GM21381 (cell line): Measurements from ENCODE around the gene TENM4.

ENCODE experiments used
- ATAC-seq: cut with Tn5 transposase; IDR thresholded peaks from one replicate; pipeline ENCODE4 v1.9.1; 2021; ENCODE audit warnings: mild to moderate bottlenecking, moderate library complexity; ENCODE audit not compliant: unreplicated experiment

Gene TENM4

DNA sequence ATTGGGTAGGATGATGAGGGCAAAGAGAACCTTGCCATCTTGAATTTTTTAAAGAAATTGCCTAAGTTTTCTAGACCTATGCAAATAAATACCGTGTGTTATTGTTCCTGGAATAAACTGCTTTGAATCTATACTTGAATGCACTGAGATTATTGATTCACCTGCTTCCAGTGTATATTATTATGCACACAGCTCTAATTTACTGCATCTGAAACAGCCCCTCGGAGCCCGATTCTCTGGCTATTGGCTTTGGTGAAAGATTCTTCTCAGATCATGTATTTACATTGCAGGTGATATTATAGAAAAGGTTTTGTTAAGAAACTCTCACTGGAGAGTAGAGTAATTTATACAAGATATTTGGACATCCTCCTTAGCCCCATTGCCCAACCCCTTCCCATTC lies 254.2 kb downstream of the TENM4 start:
- ATAC-seq = no peak

DNA sequence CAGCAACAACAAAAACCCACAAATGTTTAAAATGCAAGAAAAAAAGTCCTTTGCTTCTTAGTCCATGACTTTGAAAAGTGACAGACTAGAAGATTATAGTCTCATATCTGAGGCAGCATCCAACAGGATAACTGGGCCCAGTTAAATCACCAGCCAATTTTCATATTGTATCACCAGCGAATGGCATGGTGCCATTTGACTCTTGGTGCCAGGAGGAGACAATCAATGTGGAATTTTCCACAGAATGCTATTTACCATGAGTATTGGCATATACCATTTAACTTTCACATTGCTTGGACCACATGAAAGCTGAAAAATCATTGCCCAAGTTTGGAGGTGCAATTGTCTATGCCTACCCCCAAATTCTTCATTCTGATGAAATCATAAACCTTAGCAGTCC lies 255.5 kb downstream of the TENM4 start:
- ATAC-seq = no peak

DNA sequence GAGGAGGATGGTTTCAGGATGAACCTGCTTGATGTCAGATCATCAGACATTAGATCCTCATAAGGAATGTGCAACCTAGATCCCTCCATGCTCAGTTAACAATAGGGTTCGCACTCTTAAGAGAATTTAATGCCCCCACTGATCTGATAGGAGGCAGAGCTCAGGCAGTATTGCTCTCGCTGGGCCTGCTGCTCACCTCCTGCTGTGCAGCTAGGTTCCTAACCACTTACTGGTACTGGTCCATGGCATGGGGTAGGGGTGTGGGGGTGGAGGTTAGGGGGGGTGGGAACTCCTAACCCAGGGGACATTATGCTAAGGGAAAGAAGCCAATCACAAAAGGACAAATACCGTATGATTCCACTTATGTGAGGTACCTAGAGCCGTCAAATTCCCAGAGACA lies 256.5 kb downstream of the TENM4 start:
- ATAC-seq = no peak

DNA sequence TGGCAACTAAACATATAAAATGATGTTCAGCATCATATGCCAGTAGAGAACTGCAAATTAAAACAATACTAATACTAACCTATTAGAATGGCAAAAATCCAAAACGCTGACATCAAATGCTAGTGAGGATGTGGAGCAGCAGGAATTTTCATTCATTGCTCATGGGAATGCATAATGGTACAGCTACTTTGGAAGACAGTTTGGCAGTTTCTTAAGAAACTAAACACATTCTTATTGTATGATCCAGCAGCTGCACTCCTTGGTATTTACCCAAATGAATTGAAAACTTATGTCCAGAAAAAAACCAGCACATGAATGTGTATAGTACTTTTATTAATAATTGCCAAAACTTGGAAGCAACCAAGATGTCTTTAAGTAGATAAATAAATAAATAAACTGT lies 258.0 kb downstream of the TENM4 start:
- no peak for ATAC-seq

DNA sequence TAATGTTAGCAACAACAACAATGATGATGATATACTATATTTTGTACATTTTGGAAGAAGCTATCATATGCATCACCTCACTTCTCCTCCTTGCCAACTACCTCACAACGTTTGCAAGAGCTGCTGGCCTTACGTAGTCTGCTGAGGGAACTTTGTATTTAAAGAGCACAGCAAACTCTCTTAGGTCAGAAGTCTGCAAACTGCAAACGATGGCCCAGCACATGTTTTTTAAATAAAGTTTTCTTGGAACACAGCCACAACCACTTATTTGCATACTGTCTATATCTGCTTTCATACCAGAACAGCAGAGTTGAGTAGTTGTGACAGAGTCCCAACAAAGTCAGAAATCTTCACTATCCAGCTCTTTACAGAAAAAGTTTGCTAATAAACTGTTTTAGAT lies 261.7 kb downstream of the TENM4 start:
- no peak for ATAC-seq

DNA sequence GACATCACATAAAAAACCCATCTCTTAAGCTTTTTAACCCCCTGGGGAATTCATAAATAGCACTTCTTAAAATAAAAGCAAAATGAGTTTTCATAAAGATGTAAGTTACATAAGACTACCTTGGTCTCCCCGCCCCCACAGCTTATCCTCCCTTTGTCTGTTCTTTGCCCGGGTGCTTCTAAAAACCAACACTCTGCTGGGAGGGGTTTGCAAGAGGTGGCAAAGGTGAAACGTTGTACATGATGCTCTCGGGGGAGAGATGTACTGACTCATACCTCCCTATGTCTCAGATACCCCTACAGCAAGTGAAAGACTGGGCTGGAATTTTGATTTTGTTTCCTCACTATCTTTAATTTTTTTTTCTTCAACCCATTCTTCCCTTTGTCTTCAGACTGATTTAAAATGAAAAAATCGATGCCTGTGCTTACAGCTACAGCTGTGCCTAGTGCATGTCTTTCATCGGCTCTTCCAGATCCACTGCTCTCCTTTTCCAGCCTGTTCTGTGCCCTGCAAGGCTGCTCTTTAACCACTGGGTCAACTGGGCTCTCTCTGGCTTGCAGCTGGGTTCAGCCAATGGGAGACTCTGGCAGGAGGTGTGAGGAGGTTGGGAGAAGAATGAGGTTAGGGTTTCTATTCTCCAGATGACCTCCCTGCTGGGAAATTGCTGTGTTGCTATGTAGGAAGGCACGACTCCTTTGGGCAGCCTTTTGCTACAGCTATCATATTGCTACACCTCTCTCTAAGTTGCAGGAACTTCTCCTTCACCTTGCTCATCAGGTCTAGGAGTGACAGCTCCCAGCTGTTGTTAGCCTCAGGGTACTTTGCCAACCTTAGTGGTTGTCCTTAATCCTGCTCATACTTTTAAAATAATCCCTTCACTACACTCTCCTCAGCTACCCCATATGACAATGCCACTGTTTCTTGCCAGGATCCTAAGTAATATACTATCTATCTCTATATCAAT lies 266.5 kb downstream of the TENM4 start:
- no peak for ATAC-seq

DNA sequence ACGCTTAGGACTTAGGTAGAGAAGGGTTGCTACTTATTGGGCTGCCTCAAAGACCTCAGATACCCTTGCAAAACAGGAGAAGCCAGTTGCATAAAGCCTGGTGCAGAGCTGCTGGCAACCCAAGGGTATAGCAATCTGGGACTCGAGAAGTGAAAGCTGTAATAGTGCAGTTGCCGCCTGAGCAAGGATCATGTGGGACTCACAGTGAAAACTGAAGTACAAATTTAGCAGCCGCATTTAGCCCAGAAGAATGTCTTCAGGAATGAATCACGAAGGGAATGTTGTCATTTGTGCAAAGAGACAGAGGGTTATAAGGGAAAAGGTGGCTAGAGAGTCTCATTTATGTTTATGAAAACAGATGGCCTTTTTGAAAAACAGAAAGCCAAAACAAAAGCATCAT lies 267.2 kb downstream of the TENM4 start:
- ATAC-seq = no peak

DNA sequence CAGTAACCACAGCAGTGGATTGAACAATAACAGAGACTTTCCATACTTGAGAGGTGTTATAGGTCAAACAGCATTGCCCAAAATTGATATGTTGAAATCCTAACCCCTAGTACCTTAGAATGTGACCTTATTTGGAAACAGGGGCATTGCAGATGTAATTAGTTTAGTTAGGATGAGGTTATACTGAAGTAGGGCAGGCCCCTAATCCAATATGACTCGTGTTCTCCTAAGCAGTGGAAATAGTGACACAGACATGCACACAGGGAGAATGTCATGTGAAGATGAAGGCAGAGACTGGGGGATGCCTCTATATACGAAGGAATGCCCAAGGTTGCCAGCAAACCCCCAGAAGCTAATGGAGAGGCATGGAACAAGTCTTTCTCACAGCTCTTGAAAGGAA lies 270.5 kb downstream of the TENM4 start:
- ATAC-seq = no peak

DNA sequence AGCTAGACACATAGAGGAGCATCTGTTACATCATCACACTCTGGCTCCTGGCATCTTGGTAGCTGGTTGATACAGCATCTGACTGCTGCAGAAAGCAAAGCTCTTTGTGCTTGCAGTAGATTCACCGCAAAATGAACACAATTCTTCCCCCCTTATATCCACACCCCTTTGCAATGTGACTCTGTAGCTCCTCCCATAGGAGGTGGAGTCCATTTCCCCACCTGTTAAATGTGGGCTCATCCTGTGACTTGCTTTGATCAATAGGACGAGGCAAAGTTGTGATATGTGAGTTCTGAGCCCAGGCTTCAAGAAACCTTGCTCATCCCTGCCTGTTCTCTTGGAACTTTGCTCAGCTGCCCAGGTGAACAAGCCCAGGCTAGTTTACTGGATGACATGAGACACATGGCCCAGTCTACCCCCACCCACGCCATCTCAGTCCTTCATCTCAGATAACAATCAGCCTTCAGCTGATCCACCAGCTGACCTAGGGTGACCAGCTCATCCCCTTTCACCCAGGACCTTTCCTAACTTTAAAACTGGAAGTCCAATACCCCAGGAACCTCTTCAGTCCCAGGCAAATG lies 272.2 kb downstream of the TENM4 start:
- ATAC-seq = no peak

DNA sequence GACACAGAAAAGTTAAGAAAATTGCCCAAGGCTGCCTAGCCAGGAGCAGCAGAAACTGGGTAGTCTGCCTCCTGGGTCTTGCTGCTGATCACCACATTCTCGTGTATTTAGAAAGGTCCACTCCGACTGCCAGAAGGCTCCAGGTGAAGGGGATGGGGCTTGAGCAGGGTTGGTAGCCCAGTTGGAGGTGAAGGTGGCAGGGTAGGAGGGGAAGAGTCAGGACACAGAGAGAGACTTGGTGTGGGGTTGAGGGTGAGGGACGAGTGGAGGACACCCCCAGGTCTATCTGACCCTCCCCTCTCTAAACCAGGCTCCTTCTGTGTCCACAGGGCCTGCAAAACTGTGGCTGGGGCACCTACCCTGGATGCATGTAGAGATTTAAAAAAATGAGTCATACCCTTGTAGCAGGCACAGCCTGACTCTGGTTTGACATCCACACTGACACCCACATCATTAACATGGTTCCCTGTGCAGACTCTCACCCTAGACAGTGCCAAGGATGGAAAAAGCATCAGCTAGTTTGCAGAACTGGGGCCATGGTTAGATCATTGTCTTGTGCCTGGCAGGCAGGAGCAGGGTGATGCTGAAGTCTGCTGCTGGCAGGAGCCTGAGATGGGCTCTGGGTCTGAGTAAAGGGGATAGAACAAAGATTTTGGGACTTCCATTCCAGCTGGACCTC lies 273.2 kb downstream of the TENM4 start:
- ATAC-seq = no peak

DNA sequence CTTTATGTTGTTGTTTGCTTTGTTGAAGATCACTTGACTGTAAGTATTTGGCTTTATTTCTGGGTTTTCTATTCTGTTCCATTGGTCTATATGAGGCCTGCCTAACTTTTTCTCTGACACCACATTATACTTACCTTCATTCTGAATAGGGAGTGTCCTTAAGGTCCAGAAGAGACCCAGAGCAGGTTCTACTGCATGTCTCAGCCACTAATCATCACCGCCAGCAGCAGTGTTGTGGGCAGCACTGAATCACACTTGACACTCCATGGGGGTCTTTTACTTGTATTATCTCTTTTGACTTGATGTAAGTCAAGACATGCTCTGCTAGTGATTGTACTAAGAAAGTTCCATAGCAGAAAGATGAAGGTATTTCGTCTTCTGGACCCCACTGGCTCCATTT lies 274.9 kb downstream of the TENM4 start:
- ATAC-seq = no peak

DNA sequence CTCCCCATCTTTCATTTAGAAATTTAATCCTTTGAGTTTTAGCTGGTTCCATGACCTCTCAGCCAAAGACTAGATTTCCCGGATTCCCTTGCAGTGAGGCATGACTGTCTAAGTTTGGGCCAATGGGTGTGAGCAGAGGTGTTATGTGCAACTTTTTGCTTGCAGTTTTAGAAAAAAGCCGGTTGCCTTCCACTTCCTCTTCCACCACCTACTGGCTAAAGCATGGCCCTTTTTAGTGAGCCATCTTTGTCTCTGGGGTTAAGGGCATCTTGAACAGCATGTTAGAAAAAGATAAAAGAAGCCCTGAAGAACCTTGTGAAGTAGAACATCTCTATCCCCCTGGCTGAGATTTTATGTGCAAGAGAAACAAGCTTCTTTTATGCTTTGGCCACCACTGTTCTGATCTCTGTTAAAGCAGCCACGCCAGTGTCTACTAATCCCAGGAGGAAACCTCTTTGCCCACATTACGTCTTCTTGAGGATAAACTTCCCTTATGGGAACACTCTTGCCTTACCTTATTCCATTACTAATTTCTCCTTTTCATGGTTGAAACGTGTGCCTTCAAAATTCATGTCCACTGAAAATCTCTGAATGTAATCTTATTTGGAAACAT lies 279.9 kb downstream of the TENM4 start:
- no peak for ATAC-seq

DNA sequence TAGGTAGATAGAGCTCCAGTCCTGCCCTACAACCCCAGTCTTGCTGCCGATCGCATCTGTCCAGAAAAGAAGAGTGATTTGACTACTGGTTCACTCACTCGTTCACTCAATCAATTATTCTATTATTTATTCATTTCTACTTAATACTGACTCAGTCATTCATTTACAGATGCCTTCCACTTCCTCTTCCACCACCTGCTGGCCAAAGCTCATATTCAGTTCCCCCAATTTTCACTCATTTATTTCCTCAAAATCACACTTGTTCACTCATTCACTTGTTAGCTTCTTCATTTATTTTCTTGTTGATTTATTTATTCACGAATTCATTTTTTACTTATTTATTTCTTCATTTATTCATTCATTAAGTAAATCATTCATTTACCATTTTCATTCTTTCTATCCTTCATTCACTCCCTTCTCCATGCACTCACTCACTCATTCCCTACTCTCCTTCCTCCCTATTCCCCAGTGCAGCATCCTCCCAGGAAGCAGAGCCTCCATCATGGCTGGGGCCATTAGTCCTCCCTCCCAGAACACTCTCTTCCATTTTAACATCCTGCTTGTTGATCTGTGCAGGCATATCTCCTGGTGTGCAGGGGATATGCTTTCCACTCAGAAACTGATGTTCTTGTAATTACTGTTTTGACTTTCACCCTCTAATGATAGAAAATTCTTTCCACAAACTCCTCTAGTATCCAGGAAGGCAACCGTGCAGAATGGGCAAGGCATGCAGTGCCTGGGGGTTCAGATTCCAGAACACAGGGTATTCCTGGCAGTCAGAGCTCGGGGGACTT lies 281.0 kb downstream of the TENM4 start:
- no peak for ATAC-seq

DNA sequence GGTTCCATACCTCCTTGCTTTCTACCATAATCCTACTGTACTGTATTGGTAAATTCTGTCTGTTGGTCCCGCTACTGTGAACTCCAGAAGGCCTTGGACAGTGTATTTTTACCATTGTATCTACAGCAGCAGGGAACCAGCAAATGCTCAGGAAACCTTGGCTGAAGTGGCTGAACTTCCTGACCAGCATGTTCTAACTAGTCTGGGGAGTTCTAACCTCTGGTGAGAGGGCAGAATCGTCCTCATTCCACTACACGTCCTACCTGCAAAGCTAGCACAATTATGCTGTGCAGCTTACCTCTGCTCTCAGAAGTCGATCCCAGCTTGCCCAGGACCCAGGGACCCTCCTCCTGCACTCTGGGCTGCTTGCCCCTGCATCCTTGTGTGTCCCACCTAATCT lies 283.1 kb downstream of the TENM4 start:
- ATAC-seq = no peak

DNA sequence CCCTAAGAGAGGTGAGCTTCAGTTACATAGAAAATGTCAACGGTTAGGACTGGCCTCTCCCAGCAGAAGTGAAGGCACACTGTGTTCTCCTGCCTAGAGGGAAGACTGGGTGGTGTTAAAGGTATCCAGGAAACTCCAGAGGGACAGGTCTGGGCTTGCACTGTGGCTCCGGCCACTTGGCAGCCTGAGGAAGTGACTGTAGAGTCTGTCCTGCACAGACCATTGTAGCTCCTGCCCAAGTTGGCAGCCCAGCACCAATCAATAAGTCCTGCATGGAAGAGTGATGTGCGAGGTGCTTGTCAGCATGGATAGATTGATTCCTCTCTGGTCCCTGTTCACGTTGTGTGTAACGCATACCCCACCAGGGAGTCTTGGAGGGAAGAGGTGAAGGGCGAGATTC lies 284.8 kb downstream of the TENM4 start:
- no peak for ATAC-seq

DNA sequence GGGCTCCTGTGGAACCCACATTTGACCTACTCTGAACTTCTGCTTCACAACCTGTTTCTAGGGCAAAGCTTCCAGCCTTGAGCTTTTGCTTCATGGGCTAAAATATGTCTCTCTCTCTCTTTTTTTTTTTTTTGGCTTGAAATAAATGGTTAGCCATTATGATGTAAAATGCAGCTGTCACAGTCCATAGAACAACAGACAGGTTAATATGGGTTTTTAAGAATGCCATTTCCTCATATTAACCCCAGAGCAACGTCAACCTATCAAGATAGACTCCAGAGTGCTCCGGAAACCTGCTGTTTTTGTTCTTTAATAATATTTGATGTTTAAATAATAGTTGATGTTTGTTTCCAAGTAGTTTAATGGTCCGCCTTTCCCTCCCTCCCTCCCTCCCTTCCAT lies 285.6 kb downstream of the TENM4 start:
- ATAC-seq = no peak

DNA sequence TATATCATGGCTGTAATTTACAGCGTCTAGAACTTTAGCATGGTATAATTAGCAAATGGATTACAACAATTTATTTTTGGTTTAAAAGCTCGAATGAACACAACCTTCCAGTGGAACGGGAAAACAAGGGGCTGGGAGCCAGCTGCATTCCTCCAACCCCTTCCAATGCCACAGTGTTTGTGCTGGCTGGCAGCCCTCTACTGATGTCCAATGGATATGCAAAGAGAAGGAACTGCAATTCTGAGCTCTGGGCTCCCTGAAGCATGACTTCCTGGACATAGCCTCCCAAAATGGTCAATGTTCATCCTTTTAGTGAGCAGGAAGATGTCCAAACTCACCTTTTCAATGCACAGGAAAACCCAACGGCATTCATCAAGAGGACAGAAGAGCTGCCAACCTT lies 288.3 kb downstream of the TENM4 start:
- no peak for ATAC-seq

DNA sequence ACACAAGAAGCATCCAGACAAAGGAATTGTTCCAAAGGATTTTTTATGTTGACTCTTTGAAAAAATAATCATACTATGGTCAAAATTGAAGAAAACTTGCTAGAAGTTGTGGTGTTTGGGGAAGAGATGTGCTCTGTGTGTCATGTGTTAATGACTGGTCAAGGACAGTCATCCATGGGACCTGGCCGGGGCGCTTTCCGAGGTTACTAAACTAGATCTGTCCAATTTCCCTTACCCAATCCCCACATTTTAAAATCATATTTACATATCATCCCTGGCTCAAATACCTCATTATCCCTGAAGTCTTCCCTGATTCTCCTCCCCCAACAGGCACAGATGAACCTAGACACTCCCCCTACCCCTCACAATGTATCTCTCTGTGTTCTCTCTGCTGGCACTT lies 289.4 kb downstream of the TENM4 start:
- ATAC-seq = no peak

DNA sequence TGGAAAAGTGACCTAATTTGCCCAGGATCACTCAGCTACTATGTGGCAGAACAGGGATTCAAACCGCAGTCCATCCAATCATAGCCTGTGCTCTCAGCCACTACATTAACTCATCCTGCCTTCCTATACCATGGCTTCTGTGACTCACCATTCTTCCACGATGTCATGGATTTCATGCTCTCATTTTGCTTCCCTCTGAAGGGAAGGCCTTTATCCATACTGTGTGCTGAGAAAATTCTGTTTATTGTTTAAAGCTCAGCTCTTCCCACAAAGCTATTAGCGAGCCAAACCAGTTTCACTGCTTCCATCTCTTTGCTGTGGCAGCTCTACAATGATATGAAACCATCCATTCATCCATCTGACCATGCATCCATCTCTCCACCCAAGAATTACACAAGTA lies 289.9 kb downstream of the TENM4 start:
- ATAC-seq = no peak

DNA sequence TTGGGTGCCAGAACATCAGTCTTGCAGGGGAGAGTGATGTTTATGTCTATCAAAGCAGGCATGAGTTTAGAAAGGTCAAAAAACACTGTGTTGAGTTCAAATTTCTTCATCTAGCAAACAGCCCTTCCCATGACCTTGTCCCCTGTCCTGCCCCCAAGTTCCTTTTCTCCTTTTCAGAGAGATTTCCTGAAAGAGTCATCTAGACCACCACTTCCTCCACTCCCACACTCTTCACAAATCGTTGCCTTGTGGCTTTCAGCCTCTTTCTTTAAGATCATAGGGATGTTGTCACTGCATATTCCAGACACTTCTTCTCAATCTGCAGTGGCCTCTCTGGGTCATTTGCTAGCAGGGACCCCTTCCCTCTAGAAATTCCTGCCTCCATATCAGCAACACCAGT lies 290.5 kb downstream of the TENM4 start:
- no peak for ATAC-seq

DNA sequence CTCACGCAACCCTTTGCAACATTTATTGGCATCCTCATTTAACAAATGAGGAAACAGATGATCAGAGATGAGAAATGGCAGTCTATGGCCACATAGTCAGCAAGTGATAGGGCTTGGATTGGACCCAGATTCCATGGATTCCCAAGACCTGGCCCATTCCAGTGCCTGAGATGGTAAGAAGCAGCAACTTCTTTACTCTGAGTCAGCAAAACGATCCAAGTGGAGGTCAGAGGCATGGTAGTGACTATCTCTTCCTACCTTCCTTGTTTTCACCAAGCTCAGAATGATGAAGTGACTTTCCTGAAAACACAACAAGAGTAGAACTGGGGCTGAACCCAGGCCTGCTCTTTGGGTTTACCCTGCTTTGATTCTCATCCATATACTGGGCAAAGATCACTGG lies 293.1 kb downstream of the TENM4 start:
- no peak for ATAC-seq
